OCI-LY1 (cell line): ENCODE measurements around the gene MRGPRE.

Source experiments
- H2AFZ ChIP-seq: fragments of 200-600 bp; sonication (generic), shearing (Covaris generic); 2 replicates; pipeline ENCODE4 v1.6.0; 2014; ENCODE audit warnings: antibody characterized with exemption, mild to moderate bottlenecking, low read length
- H3F3A ChIP-seq: fragments of 200-600 bp; sonication (generic), shearing (Covaris generic); 2 replicates; pipeline ENCODE4 v1.6.0; 2014; ENCODE audit warnings: mild to moderate bottlenecking, antibody characterized with exemption, low read length, moderate library complexity; ENCODE audit not compliant: insufficient read depth
- H3K27ac ChIP-seq: fragments of 200-600 bp; sonication (generic); 2 replicates; pipeline ENCODE4 v1.5.1; 2014; ENCODE audit warnings: low read length, mixed run types, mild to moderate bottlenecking, low read depth; ENCODE audit not compliant: poor library complexity, severe bottlenecking
- H3K27me3 ChIP-seq: fragments of 200-600 bp; sonication (generic); 2 replicates; pipeline ENCODE4 v1.6.0; 2014; ENCODE audit warnings: antibody characterized with exemption, mild to moderate bottlenecking, low read length, moderate library complexity; ENCODE audit not compliant: insufficient read depth
- H3K36me3 ChIP-seq: fragments of 200-600 bp; sonication (generic); 2 replicates; pipeline ENCODE4 v1.6.1; 2014; ENCODE audit warnings: mild to moderate bottlenecking, antibody characterized with exemption, low read length, moderate library complexity, mixed read lengths; ENCODE audit not compliant: insufficient read depth
- H3K4me1 ChIP-seq: fragments of 200-600 bp; sonication (generic); 2 replicates; pipeline ENCODE4 v1.5.1; 2014; ENCODE audit warnings: mild to moderate bottlenecking, low read length, moderate library complexity; ENCODE audit not compliant: insufficient read depth, severe bottlenecking
- H3K4me2 ChIP-seq: fragments of 200-600 bp; sonication (generic), shearing (Covaris generic); 2 replicates; pipeline ENCODE4 v1.6.1; 2014; ENCODE audit warnings: low read length
- H3K4me3 ChIP-seq: fragments of 200-600 bp; sonication (generic); 2 replicates; pipeline ENCODE4 v1.5.1; 2014; ENCODE audit warnings: low read length, low read depth, mild to moderate bottlenecking, mixed read lengths; ENCODE audit not compliant: poor library complexity, severe bottlenecking
- H3K79me2 ChIP-seq: fragments of 200-600 bp; shearing (Covaris generic); 2 replicates; pipeline ENCODE4 v1.6.1; 2016; ENCODE audit warnings: mixed run types, low read length, mixed read lengths; ENCODE audit not compliant: insufficient read depth
- H3K9ac ChIP-seq: fragments of 200-600 bp; sonication (generic), shearing (Covaris generic); 2 replicates; pipeline ENCODE4 v1.6.1; 2014; ENCODE audit warnings: mild to moderate bottlenecking, low read length, mixed read lengths
- H3K9me2 ChIP-seq: fragments of 200-600 bp; sonication (generic), shearing (Covaris generic); 2 replicates; pipeline ENCODE4 v1.6.1; 2014; ENCODE audit warnings: low read depth, mild to moderate bottlenecking, low read length, mixed read lengths
- H3K9me3 ChIP-seq: fragments of 200-600 bp; shearing (Covaris generic); 2 replicates; pipeline ENCODE4 v1.6.1; 2014; ENCODE audit warnings: low read length, mixed read lengths
- H4K20me1 ChIP-seq: fragments of 200-600 bp; sonication (generic), shearing (Covaris generic); 2 replicates; pipeline ENCODE4 v1.6.0; 2016; ENCODE audit warnings: mild to moderate bottlenecking, low read length; ENCODE audit not compliant: insufficient read depth
- EZH2 ChIP-seq: fragments of 200-600 bp; sonication (generic), shearing (Covaris generic); IDR thresholded peaks from 2 replicates; pipeline ENCODE4 v1.8.0; 2017; ENCODE audit warnings: borderline replicate concordance, mixed run types, mild to moderate bottlenecking, antibody characterized with exemption, low read length, moderate library complexity, mixed read lengths
- TF ChIP-seq, protein P1 (sequence below): fragments of 200-600 bp; sonication (generic), shearing (Covaris generic); IDR thresholded peaks from 2 replicates; pipeline ENCODE4 v1.5.1; 2017; ENCODE audit warnings: mild to moderate bottlenecking, antibody characterized with exemption, low read length, moderate library complexity, mixed read lengths

Gene MRGPRE

DNA sequence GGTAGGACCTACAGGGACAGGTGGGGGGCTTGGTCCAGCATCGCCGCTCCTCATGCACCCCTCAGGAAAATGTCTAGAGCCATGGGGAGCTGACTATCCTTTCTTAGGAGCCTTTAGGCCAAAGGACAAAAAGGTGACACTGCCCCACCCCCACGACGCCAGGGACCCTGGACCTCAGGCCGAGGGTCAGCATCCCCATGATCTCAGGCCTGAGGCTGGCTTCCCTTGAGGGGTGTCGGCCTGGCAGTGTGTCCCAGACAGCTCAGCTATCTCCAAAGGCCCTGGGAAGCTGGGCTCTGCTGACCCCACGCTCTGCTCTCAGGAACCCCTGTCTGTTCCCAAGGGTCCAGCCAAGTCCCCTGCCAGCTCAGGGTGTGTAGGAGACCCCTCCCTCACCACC, 29.9 kb downstream of the MRGPRE start:
- Histone ChIP-seq H3K4me2 (no peak overlapping the region), H3K27ac (no peak overlapping the region), H3K27me3 (no peaks in the 10 kb centered on the region; the same call in 1 of the 2 replicates), H3F3A (no peaks in the 10 kb centered on the region), H3K79me2 (no peaks in the 10 kb centered on the region), H3K36me3 (no peaks in the 10 kb centered on the region), H3K9ac (no peak overlapping the region), H2AFZ (no peak overlapping the region), H3K4me1 (no peaks in the 10 kb centered on the region), H3K9me3 (no peaks in the 10 kb centered on the region), H4K20me1 (no peaks in the 10 kb centered on the region), H3K4me3 (no peak overlapping the region), H3K9me2 (no peaks in the 10 kb centered on the region)
- TF ChIP-seq, protein P1, sequence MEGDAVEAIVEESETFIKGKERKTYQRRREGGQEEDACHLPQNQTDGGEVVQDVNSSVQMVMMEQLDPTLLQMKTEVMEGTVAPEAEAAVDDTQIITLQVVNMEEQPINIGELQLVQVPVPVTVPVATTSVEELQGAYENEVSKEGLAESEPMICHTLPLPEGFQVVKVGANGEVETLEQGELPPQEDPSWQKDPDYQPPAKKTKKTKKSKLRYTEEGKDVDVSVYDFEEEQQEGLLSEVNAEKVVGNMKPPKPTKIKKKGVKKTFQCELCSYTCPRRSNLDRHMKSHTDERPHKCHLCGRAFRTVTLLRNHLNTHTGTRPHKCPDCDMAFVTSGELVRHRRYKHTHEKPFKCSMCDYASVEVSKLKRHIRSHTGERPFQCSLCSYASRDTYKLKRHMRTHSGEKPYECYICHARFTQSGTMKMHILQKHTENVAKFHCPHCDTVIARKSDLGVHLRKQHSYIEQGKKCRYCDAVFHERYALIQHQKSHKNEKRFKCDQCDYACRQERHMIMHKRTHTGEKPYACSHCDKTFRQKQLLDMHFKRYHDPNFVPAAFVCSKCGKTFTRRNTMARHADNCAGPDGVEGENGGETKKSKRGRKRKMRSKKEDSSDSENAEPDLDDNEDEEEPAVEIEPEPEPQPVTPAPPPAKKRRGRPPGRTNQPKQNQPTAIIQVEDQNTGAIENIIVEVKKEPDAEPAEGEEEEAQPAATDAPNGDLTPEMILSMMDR, result no peak
- TF ChIP-seq EZH2, result no peak

GRCh38 chr11:3201677-3202181, 30.5 kb downstream of the MRGPRE start:
- no peaks in the 10 kb centered on the region for H3F3A ChIP-seq
- H3K79me2 ChIP-seq, result no peaks in the 10 kb centered on the region
- H3K9me3 ChIP-seq, result no peaks in the 10 kb centered on the region
- H4K20me1 ChIP-seq, result no peaks in the 10 kb centered on the region
- no peak overlapping the region for H3K4me3 ChIP-seq
- no peak for TF ChIP-seq EZH2
- TF ChIP-seq, protein P1, result no peak
- H3K9ac ChIP-seq, result no peak overlapping the region
- no peak overlapping the region for H3K27ac ChIP-seq
- H3K4me1 ChIP-seq, result no peaks in the 10 kb centered on the region
- H3K36me3 ChIP-seq, result no peaks in the 10 kb centered on the region
- no peaks in the 10 kb centered on the region for H3K9me2 ChIP-seq
- no peak overlapping the region for H2AFZ ChIP-seq
- H3K27me3 ChIP-seq, result no peaks in the 10 kb centered on the region; the same call in 1 of the 2 replicates
- no peak overlapping the region for H3K4me2 ChIP-seq

GRCh38 chr11:3201112-3201581, 31.1 kb downstream of the MRGPRE start:
- H3K4me3 ChIP-seq, result no peak overlapping the region
- H3K36me3 ChIP-seq, result no peaks in the 10 kb centered on the region
- no peaks in the 10 kb centered on the region for H3K9me2 ChIP-seq
- no peaks in the 10 kb centered on the region for H3K4me1 ChIP-seq
- TF ChIP-seq, protein P1, result no peak
- TF ChIP-seq EZH2, result no peak
- no peak overlapping the region for H3K4me2 ChIP-seq
- no peak overlapping the region for H3K9ac ChIP-seq
- H3K27me3 ChIP-seq, result no peaks in the 10 kb centered on the region
- no peak overlapping the region for H3K27ac ChIP-seq
- no peaks in the 10 kb centered on the region for H3F3A ChIP-seq
- H3K79me2 ChIP-seq, result no peaks in the 10 kb centered on the region
- H4K20me1 ChIP-seq, result no peaks in the 10 kb centered on the region
- no peak overlapping the region for H2AFZ ChIP-seq
- no peaks in the 10 kb centered on the region for H3K9me3 ChIP-seq
